Thyroid gland (tissue), 4 donors: ENCODE data around the gene IGSF6. TPM values are rescaled to one million over a fixed set of nuclear protein-coding genes. Genes with fewer than 3 reads are reported as not detected.
A peak's percentile ranks its signal among the peaks of the same experiment; 100 is the strongest.
"Not testable (repeated sequence)": the region's sequence is repeated elsewhere in the genome, so short reads cannot be mapped to it uniquely, and the experiment has no call there.

Source experiments
- DNase-seq, 2 donors: peaks; one replicate each; pipeline ENCODE4 v3.0.0-alpha.2; 2019
- H3K27ac ChIP-seq, 3 donors: fragments of 200-600 bp; sonication (generic); 1 replicate in 2 of 3; 2 replicates in 1 of 3; pipeline ENCODE4 v1.5.1; 2016 to 2019; ENCODE audit warnings: mild to moderate bottlenecking in 1 of 3, moderate library complexity in 1 of 3
- H3K27me3 ChIP-seq: fragments of 200-600 bp; sonication (generic); one replicate; pipeline ENCODE4 v1.5.1; 2019
- H3K36me3 ChIP-seq, 2 donors: fragments of 200-600 bp; sonication (generic); one replicate each; pipeline ENCODE4 v1.5.1; 2016 to 2019
- H3K4me1 ChIP-seq, 2 donors: fragments of 200-600 bp; sonication (generic); one replicate each; pipeline ENCODE4 v1.5.1; 2017 to 2019
- H3K4me3 ChIP-seq, 3 donors: fragments of 200-600 bp; sonication (generic); replicated peaks in 1 of 3; 1 replicate in 2 of 3; 2 replicates in 1 of 3; pipeline ENCODE4 v1.5.1; 2016; ENCODE audit warnings: mild to moderate bottlenecking in 1 of 3
- H3K9me3 ChIP-seq: fragments of 200-600 bp; sonication (generic); one replicate; pipeline ENCODE4 v1.5.1; 2017
- POLR2A ChIP-seq, 2 donors: fragments of 450-650 bp; IDR thresholded peaks; one replicate each; pipeline ENCODE4 v1.6.1; 2017; ENCODE audit warnings: antibody characterized with exemption in 2 of 2, mild to moderate bottlenecking in 2 of 2, moderate library complexity in 1 of 2
- WGBS, 2 donors: methylation state at CpG; one replicate each; pipeline ENCODE4 v1.1.5; 2017; 5-methylcytosine and 5-hydroxymethylcytosine counted together
- intact Hi-C: fragments of 100-400 bp; cut with DNase I; formaldehyde crosslinking; loops from one replicate; pipeline ENCODE4 v1.15.1; 2023
- total RNA-seq, 4 donors: library from RNA; depleted of rRNA; stranded (reverse); fragments of >200 nt; gene quantifications; one replicate each; pipeline ENCODE4 v1.2.3, GENCODE V29; 2016
- TF ChIP-seq, protein P1 (sequence below), 6 experiments: fragments of 200-600 bp in 3 of 6; fragments of 450-650 bp in 3 of 6; sonication (generic) in 3 of 6; IDR thresholded peaks; one replicate each; pipeline ENCODE4 v1.5.1; 2016 to 2019; ENCODE audit warnings: antibody characterized with exemption in 6 of 6, mild to moderate bottlenecking in 2 of 6, inconsistent platforms in 1 of 6, moderate library complexity in 1 of 6

Gene IGSF6
- total RNA-seq, 4 donors from 2014 or later = 0.56 to 1.4 (median 1.1) TPM

DNA sequence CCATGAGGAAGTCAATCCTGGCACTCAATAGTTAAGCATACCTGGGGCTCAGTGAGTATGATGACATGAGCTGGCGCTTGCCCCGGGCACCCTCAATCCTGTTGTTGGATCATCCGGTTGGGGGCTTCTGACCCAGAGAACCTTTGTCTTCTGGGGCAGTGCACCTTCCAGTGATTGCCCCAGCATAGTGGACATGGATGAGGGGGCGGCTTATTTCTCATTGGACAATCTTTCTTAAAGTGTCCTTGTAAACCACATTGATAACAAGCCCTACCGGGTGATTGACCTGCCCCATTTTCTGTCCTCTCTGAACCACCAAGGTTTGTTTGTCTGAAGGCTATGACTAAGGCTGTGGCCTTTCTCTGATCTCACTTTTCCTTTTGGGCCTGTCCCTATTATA is 18.2 kb downstream of the IGSF6 start:
- TF ChIP-seq POLR2A (IDR thresholded peaks at IDR 0.05) = no peak
- TF ChIP-seq, protein P1, sequence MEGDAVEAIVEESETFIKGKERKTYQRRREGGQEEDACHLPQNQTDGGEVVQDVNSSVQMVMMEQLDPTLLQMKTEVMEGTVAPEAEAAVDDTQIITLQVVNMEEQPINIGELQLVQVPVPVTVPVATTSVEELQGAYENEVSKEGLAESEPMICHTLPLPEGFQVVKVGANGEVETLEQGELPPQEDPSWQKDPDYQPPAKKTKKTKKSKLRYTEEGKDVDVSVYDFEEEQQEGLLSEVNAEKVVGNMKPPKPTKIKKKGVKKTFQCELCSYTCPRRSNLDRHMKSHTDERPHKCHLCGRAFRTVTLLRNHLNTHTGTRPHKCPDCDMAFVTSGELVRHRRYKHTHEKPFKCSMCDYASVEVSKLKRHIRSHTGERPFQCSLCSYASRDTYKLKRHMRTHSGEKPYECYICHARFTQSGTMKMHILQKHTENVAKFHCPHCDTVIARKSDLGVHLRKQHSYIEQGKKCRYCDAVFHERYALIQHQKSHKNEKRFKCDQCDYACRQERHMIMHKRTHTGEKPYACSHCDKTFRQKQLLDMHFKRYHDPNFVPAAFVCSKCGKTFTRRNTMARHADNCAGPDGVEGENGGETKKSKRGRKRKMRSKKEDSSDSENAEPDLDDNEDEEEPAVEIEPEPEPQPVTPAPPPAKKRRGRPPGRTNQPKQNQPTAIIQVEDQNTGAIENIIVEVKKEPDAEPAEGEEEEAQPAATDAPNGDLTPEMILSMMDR (IDR thresholded peaks at IDR 0.05) = no peak
- intact Hi-C loops = no loop called here
- 79 to 84% methylated on average over 5 of the region's 5 CpGs for WGBS, 2 donors
- no peak for DNase-seq
- no peak overlapping the region for H3K27ac ChIP-seq
- peaks cover 0 to 6% of the 10 kb centered on the region in 2 donors for H3K36me3 ChIP-seq
- peaks cover 6% of the 10 kb centered on the region in 2 donors for H3K4me1 ChIP-seq
- H3K9me3 ChIP-seq = no peaks in the 10 kb centered on the region
- H3K4me3 ChIP-seq = no peak overlapping the region
- no peaks in the 10 kb centered on the region for H3K27me3 ChIP-seq

DNA sequence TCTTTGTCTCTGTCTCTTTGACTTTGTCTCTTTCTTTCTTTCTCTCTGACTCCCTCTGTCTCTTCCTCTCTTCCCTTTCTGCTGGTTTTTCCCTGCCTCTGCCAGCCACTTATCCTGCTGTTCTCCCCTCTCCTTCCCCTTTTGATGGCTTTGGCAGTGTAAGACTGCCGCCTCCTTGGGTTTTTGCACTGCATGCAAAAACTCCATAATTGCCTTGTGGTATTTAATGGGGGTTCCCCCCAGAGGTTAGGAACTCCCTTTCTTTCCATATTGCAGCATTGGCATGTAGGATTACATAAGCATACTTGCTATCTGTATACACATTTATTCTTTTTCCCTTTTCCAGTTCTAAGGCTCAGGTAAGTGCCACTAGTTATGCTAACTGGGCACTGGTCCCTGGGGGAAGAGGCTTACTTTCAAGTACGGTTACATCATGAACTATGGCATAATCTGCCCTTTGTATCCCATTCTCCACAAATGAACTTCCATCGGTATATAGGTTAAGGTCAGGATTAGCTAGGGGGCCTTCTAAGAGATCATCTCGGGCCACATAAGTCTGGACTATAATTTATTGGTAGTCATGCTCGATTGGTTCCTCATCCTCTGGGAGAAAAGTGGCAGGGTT is 20.3 kb downstream of the IGSF6 start:
- WGBS, 2 donors = 92 to 94% methylated on average over 5 of the region's 5 CpGs
- intact Hi-C loops, DNase-seq: not testable (repeated sequence)

DNA sequence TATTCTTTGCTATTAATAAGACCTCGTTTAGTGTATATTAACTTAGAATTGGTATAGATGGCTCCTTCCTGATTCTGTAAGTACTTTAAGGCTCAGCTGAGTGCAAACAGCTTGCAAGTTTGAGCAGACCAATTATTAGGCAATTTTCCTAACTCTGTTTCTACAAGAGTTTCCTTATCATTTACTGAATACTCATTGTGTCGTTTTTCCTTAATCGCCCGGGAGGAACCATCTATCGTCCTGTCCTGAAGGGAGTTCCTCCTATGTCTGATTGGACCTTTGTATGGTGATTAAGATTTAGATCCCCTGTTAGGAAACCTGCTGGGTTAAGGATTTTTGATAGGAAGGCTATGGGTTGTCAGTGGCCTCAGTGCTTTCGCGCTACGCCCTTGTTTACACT is 21.0 kb downstream of the IGSF6 start:
- H3K4me3 ChIP-seq, DNase-seq, intact Hi-C loops, H3K27me3 ChIP-seq, H3K36me3 ChIP-seq, H3K9me3 ChIP-seq, H3K4me1 ChIP-seq, H3K27ac ChIP-seq: not testable (repeated sequence)
- WGBS, 2 donors = 86 to 88% methylated on average over 8 of the region's 8 CpGs

More for the DNA sequence above, 20.3 kb downstream of the IGSF6 start:
- H3K9me3 ChIP-seq, H3K27ac ChIP-seq, H3K36me3 ChIP-seq, H3K27me3 ChIP-seq, H3K4me3 ChIP-seq, H3K4me1 ChIP-seq: not testable (repeated sequence)

DNA sequence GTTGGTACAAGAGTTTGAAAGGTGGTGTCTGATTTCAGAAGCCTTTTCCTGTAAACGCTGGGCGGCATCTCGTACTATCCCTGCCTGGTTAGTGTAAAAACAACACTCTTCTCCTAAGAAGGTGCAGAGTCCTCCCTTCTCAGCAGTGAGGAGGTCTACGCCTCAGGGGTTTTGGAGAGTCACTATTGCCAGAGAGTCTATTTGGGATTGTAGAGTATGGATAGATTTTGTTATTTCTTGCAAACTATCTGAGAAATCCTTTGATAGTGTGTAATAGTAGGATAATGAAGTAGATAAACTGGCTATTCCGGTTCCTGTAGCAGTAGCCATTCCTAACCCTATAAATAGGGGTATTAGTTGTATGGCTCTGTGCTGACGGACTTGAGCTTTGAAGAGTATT is 21.5 kb downstream of the IGSF6 start:
- H3K27me3 ChIP-seq, H3K36me3 ChIP-seq, H3K4me1 ChIP-seq, H3K27ac ChIP-seq, intact Hi-C loops, H3K9me3 ChIP-seq, H3K4me3 ChIP-seq: not testable (repeated sequence)
- 73 to 75% methylated on average over 6 of the region's 6 CpGs for WGBS, 2 donors
- DNase-seq = peak in 1 of 2 donors; percentile 17

DNA sequence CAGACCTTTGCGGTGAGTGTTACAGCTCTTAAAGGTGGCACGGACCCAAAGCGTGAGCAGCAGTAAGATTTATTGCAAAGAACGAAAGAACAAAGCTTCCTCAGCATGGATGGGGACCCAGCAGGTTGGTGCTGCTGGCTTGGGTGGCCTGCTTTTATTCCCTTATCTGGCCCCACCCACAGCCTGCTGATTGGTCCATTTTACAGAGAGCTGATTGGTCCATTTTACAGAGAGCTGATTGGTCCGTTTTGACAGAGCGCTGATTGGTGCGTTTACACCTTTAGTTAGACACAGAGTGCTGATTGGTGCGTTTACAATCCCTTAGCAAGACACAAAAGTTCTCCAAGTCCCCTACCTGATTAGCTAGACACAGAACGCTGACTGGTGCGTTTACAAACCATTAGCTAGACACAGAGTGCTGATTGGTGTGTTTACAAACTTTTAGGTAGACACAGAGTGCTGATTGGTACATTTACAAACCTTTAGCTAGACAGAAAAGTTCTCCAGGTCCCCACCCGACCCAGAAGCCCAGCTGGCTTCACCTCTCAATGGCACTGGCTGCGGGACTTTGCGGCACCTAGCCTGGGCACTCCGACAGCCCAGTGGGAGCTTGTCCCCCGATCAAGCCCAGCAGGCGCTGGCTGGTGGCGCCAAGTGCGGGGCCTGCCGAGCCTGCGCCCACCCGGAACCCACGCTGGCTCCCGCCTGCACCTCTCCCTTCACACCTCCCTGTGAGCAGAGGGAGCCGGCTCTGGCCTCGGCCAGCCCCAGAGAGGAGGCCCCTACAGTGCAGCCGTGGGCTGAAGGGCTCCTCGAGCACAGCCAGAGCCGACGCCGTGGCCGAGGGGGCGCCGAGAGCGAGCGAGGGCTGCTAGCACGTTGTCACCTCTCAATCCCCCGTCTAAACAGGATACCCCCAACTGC is 22.5 kb downstream of the IGSF6 start:
- H3K4me3 ChIP-seq, DNase-seq, H3K27me3 ChIP-seq, intact Hi-C loops, H3K4me1 ChIP-seq, H3K36me3 ChIP-seq, H3K27ac ChIP-seq, H3K9me3 ChIP-seq: not testable (repeated sequence)
- WGBS, 2 donors = 97% methylated on average over 24 to 32 of the region's 37 CpGs

DNA sequence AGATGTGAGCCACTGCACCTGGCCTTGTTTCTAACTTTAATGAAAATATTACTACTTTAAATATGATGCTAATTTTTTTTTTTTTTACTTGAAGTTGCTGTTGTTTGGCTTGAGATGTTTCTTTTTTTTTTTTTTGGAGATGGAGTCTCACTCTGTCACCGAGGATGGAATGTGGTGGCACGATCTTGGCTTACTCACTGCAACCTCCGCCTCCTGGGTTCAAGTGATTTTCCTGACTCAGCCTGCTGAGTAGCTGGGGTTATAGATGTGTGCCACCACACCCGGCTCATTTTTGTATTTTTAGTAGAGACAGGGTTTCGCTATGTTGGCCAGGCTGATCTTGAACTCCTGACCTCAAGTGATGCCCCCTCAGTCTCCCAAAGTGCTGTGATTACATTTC is 23.6 kb downstream of the IGSF6 start:
- TF ChIP-seq POLR2A (IDR thresholded peaks at IDR 0.05) = no peak
- TF ChIP-seq, protein P1 (IDR thresholded peaks at IDR 0.05) = no peak
- no peaks in the 10 kb centered on the region for H3K9me3 ChIP-seq
- H3K27ac ChIP-seq = no peak overlapping the region
- no peaks in the 10 kb centered on the region for H3K27me3 ChIP-seq
- H3K4me1 ChIP-seq = peaks cover 6 to 10% of the 10 kb centered on the region in 2 donors
- no peak for DNase-seq
- no peak overlapping the region for H3K4me3 ChIP-seq
- intact Hi-C loops = no loop called here
- WGBS, 2 donors = 95 to 96% methylated on average over 5 of the region's 5 CpGs
- H3K36me3 ChIP-seq = peaks cover 6 to 12% of the 10 kb centered on the region in 2 donors

DNA sequence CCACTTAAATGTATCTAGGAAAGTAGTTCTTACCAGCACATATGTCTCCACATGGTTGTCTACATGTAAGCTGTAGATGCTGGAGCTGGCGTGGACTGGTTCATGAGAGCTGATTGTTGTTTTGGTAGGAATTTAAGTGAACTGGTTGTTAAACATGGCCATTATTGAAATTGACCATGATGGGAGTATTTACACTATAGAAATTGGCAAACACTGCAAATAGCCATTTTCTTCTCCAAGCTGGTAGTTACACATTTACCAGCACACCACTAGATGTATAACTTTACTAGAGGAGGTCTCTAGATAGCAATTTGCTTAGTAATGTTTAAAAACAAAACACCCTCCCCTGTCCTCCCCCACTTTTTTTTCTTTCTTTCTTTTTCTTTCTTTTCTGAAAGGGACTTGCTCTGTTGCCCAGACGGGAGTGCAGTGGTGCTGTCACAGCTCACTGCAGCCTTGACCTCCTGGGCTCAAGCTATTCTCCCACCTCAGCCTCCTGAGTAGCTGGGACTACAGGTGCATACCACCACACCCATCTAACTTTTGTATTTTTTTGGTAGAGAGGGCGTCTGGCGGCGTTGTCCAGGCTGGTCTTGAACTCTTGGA is 24.2 kb downstream of the IGSF6 start:
- H3K27ac ChIP-seq = no peak overlapping the region
- no peaks in the 10 kb centered on the region for H3K27me3 ChIP-seq
- no peaks in the 10 kb centered on the region for H3K9me3 ChIP-seq
- TF ChIP-seq, protein P1 (IDR thresholded peaks at IDR 0.05) = no peak
- no peak for TF ChIP-seq POLR2A (IDR thresholded peaks at IDR 0.05)
- DNase-seq = no peak
- H3K36me3 ChIP-seq = peaks cover 6 to 12% of the 10 kb centered on the region in 2 donors
- no peak overlapping the region for H3K4me3 ChIP-seq
- WGBS, 2 donors = 99% methylated on average over 5 of the region's 5 CpGs
- peaks cover 6 to 10% of the 10 kb centered on the region in 2 donors for H3K4me1 ChIP-seq
- intact Hi-C loops = no loop called here
